NCI-H526 (cell line): ENCODE data around the gene PUDP.
"Not testable (repeated sequence)": the region's sequence is repeated elsewhere in the genome, so short reads cannot be mapped to it uniquely, and the experiment has no call there.

Experiments
- DNase-seq, 2 experiments: peaks; one replicate each; lab custom pipeline; 2025; lab: John Stamatoyannopoulos, UW

PUDP gene

DNA sequence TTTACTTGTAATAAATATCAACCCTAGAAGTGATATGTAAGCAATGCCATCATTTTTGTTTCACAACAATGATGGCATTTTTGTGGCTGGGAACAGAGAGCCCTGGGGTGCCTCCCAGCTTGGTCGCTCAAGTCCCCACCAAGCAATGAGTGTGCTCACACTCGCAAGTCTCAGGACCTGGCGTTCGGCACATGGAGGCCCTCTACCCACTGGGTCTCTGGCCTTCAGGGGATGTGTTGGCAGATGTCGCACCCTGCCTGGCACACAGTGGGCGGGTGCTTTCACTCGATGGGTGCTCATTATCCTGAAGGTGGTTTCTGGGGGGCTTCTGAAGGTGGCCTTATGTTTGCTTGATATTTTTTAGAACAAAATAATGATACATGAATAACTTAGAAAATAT is 75.1 kb downstream of the PUDP start:
- no peak for DNase-seq

- no peak for DNase-seq
Measured at GRCh38 chrX:7071390-7071789, 76.6 kb downstream of the PUDP start.

- no peak for DNase-seq
Measured at GRCh38 chrX:7069556-7069955, 78.4 kb downstream of the PUDP start.

- no peak for DNase-seq
Measured at GRCh38 chrX:7068939-7069367, 79.0 kb downstream of the PUDP start.

GRCh38 chrX:7067256-7067655 is 80.7 kb downstream of the PUDP start:
- no peak for DNase-seq

- DNase-seq, result no peak
Measured at GRCh38 chrX:7065473-7065872, 82.5 kb downstream of the PUDP start.

DNA sequence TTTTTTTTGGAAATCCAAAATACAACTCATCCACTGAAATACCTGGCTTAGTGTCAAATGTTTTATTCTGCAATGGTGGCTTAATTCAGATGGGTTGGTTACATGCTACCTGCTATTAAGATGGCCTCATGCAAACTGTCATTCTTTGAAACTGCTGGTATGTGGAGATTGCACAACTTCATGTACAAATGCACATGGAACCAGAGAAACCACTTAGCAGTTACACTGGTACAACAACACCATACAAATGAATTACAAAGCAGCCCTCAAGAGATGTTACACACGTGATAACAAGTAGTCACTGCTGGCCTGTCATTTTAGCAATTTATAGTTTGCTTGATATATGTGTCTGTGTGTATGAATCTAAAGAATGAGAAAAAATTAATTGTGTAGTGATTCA is 85.0 kb downstream of the PUDP start:
- DNase-seq, result no peak

- DNase-seq, result no peak
Measured at GRCh38 chrX:7062276-7062675, 85.7 kb downstream of the PUDP start.

- DNase-seq, result no peak
Measured at GRCh38 chrX:7061429-7061828, 86.5 kb downstream of the PUDP start.

- DNase-seq, result no peak
Measured at GRCh38 chrX:7060444-7060843, 87.5 kb downstream of the PUDP start.

GRCh38 chrX:7059859-7060258 is 88.1 kb downstream of the PUDP start:
- no peak for DNase-seq

DNA sequence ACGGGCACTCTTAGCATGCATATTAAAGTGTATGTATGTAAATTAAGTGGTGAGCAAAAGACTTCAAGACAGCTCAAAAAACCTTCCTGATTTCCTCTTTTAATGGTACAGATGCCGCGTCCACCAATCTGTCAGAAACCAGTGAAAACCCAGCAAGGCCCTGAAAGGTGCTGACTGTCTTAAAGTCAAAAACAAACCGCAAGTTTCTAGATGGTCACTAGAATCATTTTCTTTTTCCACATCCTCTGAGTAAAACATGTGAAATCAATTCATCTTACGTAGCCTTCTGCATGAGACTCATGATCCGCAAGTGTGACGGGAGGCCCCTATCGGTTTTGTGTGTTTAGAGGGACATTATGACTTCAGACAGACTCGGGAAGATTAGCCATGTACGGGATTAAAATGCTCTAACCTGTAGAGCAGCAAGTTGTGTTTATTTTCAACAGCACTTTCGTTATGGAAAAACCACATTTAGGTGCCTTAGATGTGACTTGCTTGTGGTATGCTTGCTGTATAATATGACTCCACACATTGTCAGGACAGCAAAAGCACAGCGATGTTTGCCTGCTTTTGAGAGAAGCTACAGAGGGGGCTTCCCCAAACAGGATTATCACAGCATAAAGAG is 88.6 kb downstream of the PUDP start:
- no peak for DNase-seq

GRCh38 chrX:7055386-7056137 is 92.4 kb downstream of the PUDP start:
- DNase-seq, result no peak

DNA sequence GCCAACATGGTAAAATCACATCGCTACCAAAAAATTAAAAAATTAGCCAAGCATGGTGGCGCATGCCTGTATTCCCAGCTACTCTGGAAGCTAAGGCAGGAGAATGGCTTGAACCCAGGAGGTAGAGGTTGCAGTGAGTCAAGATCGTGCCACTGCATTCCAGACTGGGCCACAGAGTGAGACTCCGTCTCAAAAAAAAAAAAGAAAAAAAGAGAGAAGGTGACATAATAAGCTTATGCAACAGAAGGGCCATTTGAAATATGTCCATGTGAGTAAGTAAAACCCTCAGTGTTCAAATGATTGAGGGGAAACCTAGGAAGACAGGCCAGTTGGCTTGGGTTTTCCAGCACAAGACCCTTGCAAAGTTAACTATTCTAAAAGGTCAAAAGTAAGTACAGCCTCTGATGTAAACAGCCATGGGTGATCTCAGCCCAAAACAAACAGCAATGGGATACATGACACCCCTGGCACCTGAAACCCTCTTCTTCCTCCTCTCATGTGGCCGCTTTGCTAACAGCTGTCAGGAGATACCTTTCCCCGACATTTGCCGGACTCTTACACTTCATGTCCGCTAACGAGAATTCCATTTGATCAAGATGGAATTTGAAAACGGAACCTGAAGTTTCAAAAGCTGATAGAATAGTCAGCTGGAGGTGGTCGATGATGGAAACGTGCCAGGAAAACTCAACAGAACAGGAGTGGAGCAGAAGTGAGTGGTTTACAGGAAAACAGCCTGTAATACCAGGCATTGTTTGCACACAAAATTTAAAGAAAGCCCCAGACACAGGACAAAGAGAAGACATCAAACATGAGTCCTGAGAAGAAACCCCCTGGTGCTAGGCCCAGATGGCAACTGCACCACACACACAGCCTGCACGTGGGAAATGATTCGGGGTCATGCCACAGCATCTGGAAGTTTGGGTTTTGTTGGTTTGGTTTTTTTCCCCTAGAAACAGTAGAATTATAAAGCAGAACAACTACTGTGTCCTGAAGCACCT is 93.4 kb downstream of the PUDP start:
- no peak for DNase-seq

DNA sequence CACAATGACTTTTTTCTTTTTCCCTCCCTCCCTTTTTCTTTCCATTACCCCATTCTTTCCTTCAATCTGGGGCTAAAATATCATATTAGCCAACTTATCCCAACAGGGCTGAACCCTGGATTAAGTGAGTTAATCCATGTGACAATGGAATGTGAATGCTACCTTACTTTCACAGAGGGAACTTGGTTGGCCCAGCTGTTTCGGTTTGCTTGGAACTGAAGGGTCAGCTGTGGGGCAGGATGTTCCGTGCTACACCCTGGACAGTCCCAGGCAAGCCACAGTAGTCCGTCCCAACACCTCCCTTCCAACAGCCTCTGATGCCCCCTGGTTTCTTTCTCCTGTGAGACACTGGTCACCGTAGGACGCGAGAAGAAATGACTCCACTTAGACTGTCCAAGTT is 95.4 kb downstream of the PUDP start:
- no peak for DNase-seq

- DNase-seq, result no peak
Measured at GRCh38 chrX:7050271-7050670, 97.7 kb downstream of the PUDP start.

- peak in 1 of 2 experiments; percentile 13 for DNase-seq
Measured at GRCh38 chrX:7047951-7048350, 100.0 kb downstream of the PUDP start.

DNA sequence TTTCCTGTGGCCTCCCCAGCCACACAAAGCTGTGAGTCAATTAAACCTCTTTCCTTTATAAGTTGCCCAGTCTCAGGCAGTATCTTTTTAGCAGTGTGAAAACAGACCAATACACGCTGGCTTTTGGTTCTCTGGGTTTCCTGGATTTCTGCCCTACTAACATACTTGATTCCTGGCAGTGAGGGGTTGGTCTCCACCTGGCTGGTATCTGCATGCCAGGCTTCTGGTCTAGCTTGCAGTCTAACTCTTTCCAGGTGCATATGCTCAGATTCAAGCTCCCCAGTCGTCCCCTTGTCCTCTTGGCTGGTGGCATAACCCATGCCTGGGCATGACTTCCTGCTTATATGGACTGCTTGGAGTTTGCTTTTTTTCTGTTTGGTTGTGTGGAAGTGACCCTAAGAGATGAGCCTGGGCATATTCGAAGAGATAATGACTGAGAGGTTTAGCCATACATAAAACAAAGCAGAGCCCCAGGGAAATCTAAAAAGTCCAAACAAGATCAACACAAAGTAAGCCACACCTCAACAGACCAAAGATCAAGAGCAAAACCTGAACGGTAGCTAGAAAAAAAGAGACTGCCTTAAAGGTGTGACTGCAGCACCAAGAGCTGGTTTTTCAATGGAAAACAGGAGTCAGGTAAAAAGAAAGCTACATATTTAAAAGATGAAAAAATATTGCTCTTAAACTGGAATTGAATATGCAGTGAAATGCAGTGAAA is 102.6 kb downstream of the PUDP start:
- DNase-seq, result no peak

- not testable (repeated sequence) for DNase-seq
Measured at GRCh38 chrX:7043796-7044433, 104.0 kb downstream of the PUDP start.

- no peak for DNase-seq
Measured at GRCh38 chrX:7028246-7028645, 119.7 kb downstream of the PUDP start.

DNA sequence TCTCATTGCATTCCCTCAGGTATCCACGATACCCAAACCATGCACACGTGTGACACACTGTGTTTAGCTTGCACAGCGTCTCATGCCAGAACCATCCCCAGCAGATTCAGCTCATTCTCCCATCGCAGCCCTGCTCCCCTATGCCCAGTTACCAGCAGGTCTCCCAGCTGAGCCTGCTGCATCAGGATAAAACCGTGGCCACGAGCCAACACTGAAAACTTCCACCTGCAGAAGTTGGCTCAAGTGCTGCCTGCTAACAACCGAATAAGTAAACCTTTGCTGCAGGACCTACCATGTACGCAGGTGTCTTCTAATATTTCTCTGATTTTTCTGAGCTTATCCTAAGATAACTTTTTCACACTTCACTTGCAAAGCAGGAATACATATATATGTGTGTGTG is 120.9 kb downstream of the PUDP start:
- DNase-seq, result no peak
